Activated gamma-delta T cell (primary cell): Measurements from ENCODE around the gene PCDHB7.
"Not testable (repeated sequence)": the region's sequence is repeated elsewhere in the genome, so short reads cannot be mapped to it uniquely, and the experiment has no call there.

Experiments
- DNase-seq: peaks from one replicate; lab custom pipeline; 2025; lab: John Stamatoyannopoulos, UW

PCDHB7 gene

GRCh38 chr5:141224844-141225243 lies 52.4 kb downstream of the PCDHB7 start:
- DNase-seq, result not testable (repeated sequence)

- DNase-seq, result not testable (repeated sequence)
These were observed 53.0 kb downstream of the PCDHB7 start for GRCh38 chr5:141225421-141225820.
